HTR-8/SVneo (cell line): Measurements from ENCODE around the gene TMCO4.
A peak's percentile ranks its signal among the peaks of the same experiment; 100 is the strongest.

Source experiments
- DNase-seq: peaks from one replicate; pipeline ENCODE4 v3.0.0; 2011; ENCODE audit warnings: low spot score, mixed read lengths; ENCODE audit not compliant: insufficient read length
- FAIRE-seq: peaks from 2 replicates; lab custom pipeline; 2011; peaks lifted over from hg19 to GRCh38; lab: Jason Lieb, UNC

TMCO4 gene

GRCh38 chr1:19785660-19786059 is 14.1 kb downstream of the TMCO4 start:
- DNase-seq (no peak), FAIRE-seq (no peak)

DNA sequence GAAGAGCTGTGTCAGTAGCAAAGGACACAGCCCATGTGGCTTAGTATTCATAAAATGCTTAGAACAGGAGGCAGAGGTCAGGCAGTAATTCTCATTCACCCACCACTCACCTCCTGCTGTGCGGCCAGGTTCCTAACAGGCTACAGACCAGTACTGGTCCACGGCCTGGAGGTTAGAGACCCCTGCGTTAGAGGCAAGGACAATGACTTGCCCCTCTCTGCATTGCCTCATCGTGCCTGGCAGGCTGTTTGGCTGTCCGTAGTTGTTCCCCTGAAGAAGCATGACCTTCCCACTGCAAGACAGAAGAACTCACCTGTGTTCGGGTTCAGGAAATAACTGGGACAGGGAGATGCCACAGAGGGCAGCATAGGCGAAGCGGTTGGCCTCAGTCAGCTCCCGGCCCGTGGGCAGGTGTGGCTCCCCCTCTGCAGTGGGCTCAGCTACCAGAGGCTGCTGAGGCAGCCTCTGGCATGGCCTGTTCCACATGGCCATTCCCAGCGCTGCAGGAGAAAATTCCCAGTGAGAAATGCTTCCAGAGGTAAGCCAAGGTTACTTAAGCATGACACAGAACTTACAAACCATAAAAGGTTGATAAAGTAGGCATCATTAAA is 19.3 kb downstream of the TMCO4 start:
- FAIRE-seq (no peak), DNase-seq (no peak)

- FAIRE-seq = no peak
Observed at GRCh38 chr1:19776933-19777332, 22.8 kb downstream of the TMCO4 start.

GRCh38 chr1:19776287-19776686 is 23.4 kb downstream of the TMCO4 start:
- DNase-seq = no peak
- no peak for FAIRE-seq

More at GRCh38 chr1:19776933-19777332, 22.8 kb downstream of the TMCO4 start:
- no peak for DNase-seq

- DNase-seq = no peak
Observed at GRCh38 chr1:19775831-19776230, 23.9 kb downstream of the TMCO4 start.

GRCh38 chr1:19775317-19775716 is 24.4 kb downstream of the TMCO4 start:
- FAIRE-seq (no peak), DNase-seq (no peak)

More at GRCh38 chr1:19775831-19776230, 23.9 kb downstream of the TMCO4 start:
- no peak for FAIRE-seq

GRCh38 chr1:19774180-19774785 is 25.4 kb downstream of the TMCO4 start:
- no peak for FAIRE-seq

GRCh38 chr1:19773485-19773884 is 26.2 kb downstream of the TMCO4 start:
- DNase-seq = no peak
- FAIRE-seq = no peak

More at GRCh38 chr1:19774180-19774785, 25.4 kb downstream of the TMCO4 start:
- DNase-seq = no peak

DNA sequence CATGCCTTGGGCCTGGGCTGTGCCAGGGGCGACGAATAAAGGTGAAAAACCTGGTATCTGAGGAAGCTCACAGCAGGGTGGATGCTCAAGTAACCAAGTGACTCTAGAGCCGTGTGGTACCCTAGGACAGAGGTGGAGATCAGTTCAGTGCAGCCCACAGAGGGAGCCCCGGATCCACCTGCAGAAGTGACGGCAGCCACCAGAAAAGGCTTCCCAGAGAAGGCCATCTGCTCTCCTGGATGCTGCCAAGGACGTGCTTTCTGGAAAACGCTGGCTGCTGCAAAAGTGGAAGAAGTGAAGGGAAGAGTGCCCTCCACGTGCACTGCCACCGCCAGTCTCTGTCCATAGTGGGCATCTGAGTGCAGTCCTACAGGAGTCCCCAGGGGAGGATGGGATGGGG is 27.7 kb downstream of the TMCO4 start:
- DNase-seq (no peak), FAIRE-seq (no peak)

DNA sequence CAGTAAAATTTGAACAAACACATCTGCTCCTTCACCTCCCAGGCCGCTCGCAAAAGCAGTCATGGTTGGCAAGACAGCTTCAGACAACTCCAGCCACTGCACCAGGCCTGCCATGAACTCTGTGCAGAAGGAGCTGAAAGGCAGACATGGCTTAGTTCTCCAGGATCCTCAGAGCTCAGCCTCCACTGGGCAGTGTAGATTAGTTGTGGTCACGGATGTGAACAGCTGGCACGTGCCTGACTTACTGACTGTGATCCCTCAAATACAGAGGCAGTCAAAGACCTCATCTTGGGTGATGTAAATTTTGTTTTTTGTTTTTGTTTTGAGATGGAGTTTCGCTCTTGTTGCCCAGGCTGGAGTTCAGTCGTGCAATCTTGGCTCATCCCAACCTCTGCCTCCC is 28.4 kb downstream of the TMCO4 start:
- FAIRE-seq (no peak), DNase-seq (no peak)

GRCh38 chr1:19770436-19771190 is 29.1 kb downstream of the TMCO4 start:
- FAIRE-seq = no peak

DNA sequence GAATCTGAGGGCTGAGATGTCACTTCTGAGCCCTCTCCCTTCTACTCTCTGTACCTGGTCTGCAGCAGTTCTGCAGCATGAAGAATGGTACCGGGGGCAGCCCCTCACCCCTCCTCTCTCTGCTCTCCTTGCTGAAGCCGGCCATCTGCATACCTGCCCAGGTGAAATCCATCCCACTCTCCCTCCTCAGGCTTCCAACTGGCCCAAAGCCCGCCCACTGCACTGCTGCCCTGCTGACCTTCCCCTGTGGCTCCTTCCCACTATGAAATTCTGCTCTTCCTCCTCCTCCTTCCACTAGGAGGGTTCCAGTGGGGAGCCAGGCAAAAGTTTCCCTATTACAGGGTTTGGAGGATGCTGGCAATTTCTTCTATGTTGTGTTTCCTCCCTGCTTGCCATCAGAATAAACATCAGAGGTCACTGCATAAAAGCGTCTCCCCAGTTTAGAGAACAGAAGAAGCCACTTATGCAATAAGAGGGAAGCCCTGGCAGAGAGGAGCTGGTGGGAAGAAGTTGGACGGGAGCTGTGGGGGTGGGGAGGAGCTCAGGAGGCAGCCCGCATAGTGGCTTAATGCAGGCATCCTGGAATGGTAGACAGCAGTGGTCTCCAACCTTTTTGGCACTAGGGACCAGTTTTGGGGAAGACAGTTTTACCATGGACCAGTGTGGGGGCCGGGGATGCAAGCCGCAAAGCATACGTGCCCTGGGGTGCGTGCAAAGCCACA is 30.3 kb downstream of the TMCO4 start:
- FAIRE-seq (no peak), DNase-seq (no peak)

More at GRCh38 chr1:19770436-19771190, 29.1 kb downstream of the TMCO4 start:
- no peak for DNase-seq

DNA sequence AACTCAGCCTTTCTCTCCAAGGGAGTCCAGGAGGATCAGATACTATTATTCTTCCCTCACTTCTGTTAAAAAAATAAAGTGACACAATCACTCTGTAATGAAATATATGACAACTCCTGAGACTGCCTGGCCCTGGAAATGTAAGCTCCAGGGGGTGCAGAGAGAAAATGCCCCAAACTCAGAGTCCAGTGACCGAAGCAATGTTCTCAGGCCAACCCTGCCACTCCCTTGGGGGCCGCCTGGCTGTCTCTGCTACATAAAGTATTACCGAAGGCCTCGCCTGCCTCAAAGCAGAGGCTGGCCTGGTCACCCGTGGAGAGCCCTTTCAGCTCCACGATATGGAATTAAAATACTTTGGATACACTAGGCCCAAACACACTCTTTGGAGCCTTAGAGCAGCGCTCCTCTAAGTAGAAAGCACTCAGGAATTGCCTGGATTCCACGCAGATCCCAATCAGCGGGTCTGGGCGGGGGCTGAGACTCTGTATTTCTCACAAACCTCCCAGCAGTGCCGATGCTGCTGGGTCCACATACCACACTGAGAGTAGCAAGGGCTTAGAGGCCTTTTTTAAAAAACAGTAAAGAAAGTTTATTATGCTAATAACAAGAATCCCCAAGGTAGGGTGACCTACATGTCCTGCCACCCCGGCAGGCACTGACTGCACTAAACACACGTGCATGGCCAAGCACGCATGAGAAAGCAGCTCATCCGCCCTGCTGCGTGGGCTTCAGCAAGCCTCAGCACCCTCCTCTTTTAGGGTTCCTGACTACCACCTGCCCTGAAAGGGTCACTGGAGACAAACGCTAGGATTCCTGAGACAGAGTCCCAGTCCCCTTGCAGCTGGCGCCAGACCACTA is 31.1 kb downstream of the TMCO4 start:
- DNase-seq (no peak), FAIRE-seq (no peak)

DNA sequence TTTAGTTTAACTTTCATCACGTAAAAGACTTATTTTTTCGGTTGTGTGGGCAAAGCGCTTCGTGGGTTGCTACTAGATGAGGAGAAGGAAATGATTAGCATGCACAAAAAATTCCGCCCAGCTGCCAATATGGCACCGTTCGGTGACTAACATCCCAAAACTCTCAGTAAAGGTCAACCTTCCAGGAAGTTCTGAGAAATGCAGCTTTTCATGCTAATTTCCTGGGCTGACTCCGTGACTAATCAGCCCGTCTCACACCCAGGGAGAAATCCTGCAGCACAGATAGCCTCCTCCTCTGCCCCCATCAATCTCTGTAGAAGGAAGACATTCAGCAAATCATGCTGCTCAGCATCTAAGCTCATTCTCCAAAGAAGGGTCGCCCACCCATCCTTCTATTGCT is 34.1 kb downstream of the TMCO4 start:
- FAIRE-seq = no peak
- DNase-seq = peak; percentile 84

- FAIRE-seq = no peak
- DNase-seq = no peak
Observed at GRCh38 chr1:19764848-19765247, 34.9 kb downstream of the TMCO4 start.

DNA sequence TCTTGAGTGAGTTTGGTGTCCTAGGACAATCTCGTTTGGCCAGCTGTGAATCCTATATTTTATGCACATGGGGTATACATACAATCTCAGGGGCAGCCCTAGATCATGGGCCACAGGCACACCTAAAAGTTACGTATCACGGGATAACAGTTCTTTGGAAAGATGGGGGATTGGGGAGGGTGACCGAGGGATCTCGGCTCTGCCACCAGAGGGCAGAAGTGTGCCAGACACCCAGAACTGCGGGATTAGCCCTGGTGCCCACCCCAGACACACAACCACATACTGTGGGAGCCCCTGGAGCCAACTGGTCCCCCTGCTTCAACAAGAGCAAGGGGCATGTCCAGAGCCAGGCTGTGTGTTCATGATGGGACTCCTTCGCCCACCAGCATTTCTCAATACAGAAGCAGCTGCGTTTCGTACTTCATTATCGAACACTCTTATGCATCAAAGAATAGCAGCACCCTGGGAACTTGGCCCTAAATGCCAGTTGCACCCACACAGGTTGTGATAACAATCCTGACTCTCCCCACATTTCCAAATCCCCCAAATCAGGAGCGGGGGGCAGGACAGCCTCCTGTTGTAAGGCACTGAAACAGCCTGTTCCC is 37.4 kb downstream of the TMCO4 start:
- peak; percentile 61 for DNase-seq
- peak; percentile 48 for FAIRE-seq

DNA sequence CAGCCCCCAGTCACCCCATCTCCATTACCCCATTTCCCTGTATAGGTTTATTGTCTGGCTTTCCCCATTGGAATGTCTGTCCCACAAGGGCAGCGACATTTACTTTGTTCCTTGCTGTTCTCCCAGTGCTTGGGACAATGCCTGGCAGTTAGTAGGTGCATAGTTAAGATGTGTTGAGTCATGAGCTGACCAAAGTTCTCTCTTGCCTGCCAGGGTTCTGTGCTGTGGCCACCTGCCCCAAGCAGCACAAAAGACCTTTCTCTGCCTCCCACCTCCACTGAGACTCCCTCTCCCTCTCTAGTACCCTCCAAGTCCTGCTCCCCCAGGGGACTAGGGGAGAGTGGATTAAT is 40.0 kb downstream of the TMCO4 start:
- DNase-seq = no peak
- no peak for FAIRE-seq

DNA sequence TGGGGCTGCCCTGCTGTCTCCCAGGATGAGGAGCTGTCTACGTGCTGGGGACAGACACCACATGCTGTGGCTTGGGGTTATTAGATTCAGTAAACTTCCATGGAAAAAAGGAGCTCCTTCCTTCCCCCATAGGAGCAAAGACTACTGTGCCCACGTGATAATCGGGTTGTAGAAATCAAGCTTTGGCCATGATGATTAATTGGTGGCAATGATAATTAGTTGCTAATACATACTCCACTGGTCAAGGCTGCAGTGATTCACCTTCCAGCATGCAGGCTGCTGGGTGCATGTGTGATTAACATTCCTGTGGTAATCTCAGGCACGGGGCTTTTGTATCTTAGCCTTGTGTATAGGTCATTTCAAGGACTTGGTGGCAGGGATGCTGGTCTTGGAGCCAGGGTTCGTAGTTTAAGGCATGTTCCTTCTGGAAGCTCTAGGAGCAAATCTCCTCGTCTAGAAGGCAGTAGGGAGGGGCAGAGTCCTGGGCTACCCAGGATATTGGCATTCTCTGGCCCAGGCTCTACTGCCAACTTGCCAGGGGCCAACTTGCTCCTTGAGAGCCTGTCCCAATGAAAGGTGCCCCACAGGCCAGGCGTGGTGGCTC is 41.4 kb downstream of the TMCO4 start:
- peak; percentile 81 for DNase-seq

DNA sequence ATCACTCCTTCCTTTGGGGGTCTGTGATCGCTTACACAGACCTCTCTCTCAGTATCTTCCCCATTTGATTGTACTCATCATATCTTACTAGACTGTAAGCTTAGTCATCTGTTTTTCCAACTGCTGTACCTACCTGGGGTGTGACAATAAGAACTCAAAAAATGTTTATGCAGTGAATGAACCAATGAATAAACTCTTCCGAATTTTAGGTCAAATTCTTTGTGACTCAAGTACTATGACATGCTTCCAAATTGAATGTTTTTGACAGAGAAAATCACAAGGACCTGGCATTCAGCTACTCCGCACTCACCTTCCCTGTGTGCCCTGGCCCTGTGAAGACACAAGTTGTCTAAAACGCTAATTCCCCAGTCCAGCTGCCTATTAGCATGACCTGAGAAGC is 42.1 kb downstream of the TMCO4 start:
- DNase-seq (no peak), FAIRE-seq (no peak)

More for the DNA sequence above, 41.4 kb downstream of the TMCO4 start:
- FAIRE-seq = peak; percentile 67
